Calu3 (cell line): ENCODE measurements around the gene NME8. TPM values are rescaled to one million over a fixed set of nuclear protein-coding genes. Genes with fewer than 3 reads are reported as not detected.

ENCODE experiments used
- BruUV-seq: library from RNA; stranded (reverse); fragments of 400-500 nt; replicated peaks from 2 replicates; lab custom pipeline; 2021; lab: Mats Ljungman, UMichigan
- CTCF ChIA-PET: fragments of 300-600 bp; sonication (Branson Sonifier 250); formaldehyde crosslinking; loops from one replicate; lab custom pipeline; 2022; ENCODE audit warnings: antibody characterized with exemption; lab: Charles Lee
- DNase-seq: peaks from one replicate; pipeline ENCODE4 v3.0.0; 2022
- H3K27ac Mint-ChIP-seq: one replicate; pipeline ENCODE4 v1.8.0; 2022; ENCODE audit warnings: mixed read lengths; ENCODE audit not compliant: unreplicated experiment
- H3K27me3 Mint-ChIP-seq: one replicate; pipeline ENCODE4 v1.8.0; 2022; ENCODE audit warnings: mixed read lengths; ENCODE audit not compliant: unreplicated experiment
- H3K36me3 Mint-ChIP-seq: one replicate; pipeline ENCODE4 v1.8.0; 2022; ENCODE audit warnings: mild to moderate bottlenecking, moderate library complexity, mixed read lengths; ENCODE audit not compliant: insufficient read depth, unreplicated experiment
- H3K4me1 Mint-ChIP-seq: one replicate; pipeline ENCODE4 v1.8.0; 2022; ENCODE audit warnings: mild to moderate bottlenecking, low read depth, mixed read lengths; ENCODE audit not compliant: unreplicated experiment
- H3K4me3 Mint-ChIP-seq: one replicate; pipeline ENCODE4 v1.8.0; 2022; ENCODE audit warnings: mild to moderate bottlenecking, low read depth, moderate library complexity, mixed read lengths; ENCODE audit not compliant: unreplicated experiment
- H3K9me3 Mint-ChIP-seq: one replicate; pipeline ENCODE4 v1.8.0; 2022; ENCODE audit warnings: low read depth, mixed read lengths; ENCODE audit not compliant: unreplicated experiment
- CTCF ChIP-seq: fragments of 200-600 bp; IDR thresholded peaks from one replicate; pipeline ENCODE4 v1.8.0; 2022; ENCODE audit warnings: antibody characterized with exemption; ENCODE audit not compliant: unreplicated experiment
- intact Hi-C: fragments of 100-400 bp; cut with micrococcal nuclease; formaldehyde crosslinking; loops from one replicate; pipeline ENCODE4 v1.10.0; 2022; ENCODE audit not compliant: unreplicated experiment
- total RNA-seq: library from RNA; stranded (reverse); gene quantifications from 2 replicates; pipeline ENCODE4 v1.2.3, GENCODE V29; 2022

NME8 gene
- total RNA-seq, 1 experiment from 2014 or later, result not detected

GRCh38 chr7:37908221-37908788 is 59.9 kb downstream of the NME8 start:
- H3K27me3 Mint-ChIP-seq, result no peaks in the 10 kb centered on the region
- no TSS peak for BruUV-seq
- no peak for TF ChIP-seq CTCF
- H3K36me3 Mint-ChIP-seq, result no peaks in the 10 kb centered on the region
- no peaks in the 10 kb centered on the region for H3K9me3 Mint-ChIP-seq
- no peak overlapping the region for H3K4me3 Mint-ChIP-seq
- intact Hi-C loops, result no loop called here
- H3K4me1 Mint-ChIP-seq, result no peaks in the 10 kb centered on the region
- no peak for DNase-seq
- H3K27ac Mint-ChIP-seq, result no peak overlapping the region
- CTCF ChIA-PET, result interaction anchor here (0.8 to 1.3 kb wide), 2 partner anchors 8 to 269 kb away, joined by 3 to 4 read pairs; partner anchors contain the start of gene STARD3NL

GRCh38 chr7:37912756-37913155 is 64.4 kb downstream of the NME8 start:
- intact Hi-C loops, result no loop called here
- TF ChIP-seq CTCF, result no peak
- Mint-ChIP-seq H3K4me1 (peaks cover 19% of the 10 kb centered on the region), H3K27me3 (peaks cover 14% of the 10 kb centered on the region), H3K27ac (no peak overlapping the region), H3K4me3 (no peak overlapping the region), H3K9me3 (no peaks in the 10 kb centered on the region), H3K36me3 (peaks cover 20% of the 10 kb centered on the region)
- no TSS peak for BruUV-seq
- CTCF ChIA-PET, result no interaction called here
- no peak for DNase-seq

- BruUV-seq, result no TSS peak
- no peaks in the 10 kb centered on the region for H3K9me3 Mint-ChIP-seq
- H3K27me3 Mint-ChIP-seq, result peaks cover 29% of the 10 kb centered on the region
- H3K4me1 Mint-ChIP-seq, result peaks cover 28% of the 10 kb centered on the region
- intact Hi-C loops, result loop anchor here (5.0 kb wide), 2 partner anchors 157 to 307 kb away; no protein-coding TSS in a partner anchor
- H3K4me3 Mint-ChIP-seq, result peak overlapping the region; percentile 78
- H3K27ac Mint-ChIP-seq, result no peak overlapping the region
- CTCF ChIA-PET, result no interaction called here
- no peak for DNase-seq
- no peak for TF ChIP-seq CTCF
- peaks cover 23% of the 10 kb centered on the region for H3K36me3 Mint-ChIP-seq
Measured at GRCh38 chr7:37915438-37915837, 67.0 kb downstream of the NME8 start.

- peaks cover 30% of the 10 kb centered on the region for H3K36me3 Mint-ChIP-seq
- peak; percentile 44 for DNase-seq
- no peak overlapping the region for H3K27ac Mint-ChIP-seq
- CTCF ChIA-PET, result interaction anchor here (0.8 to 3.1 kb wide), 14 partner anchors 8 to 311 kb away, joined by 3 to 21 read pairs (median 4); partner anchors contain the start of gene STARD3NL
- no peak for TF ChIP-seq CTCF
- intact Hi-C loops, result loop anchor here (5.0 kb wide), 2 partner anchors 156 to 306 kb away; no protein-coding TSS in a partner anchor
- H3K4me1 Mint-ChIP-seq, result peaks cover 31% of the 10 kb centered on the region
- H3K27me3 Mint-ChIP-seq, result peaks cover 29% of the 10 kb centered on the region
- H3K9me3 Mint-ChIP-seq, result no peaks in the 10 kb centered on the region
- peak overlapping the region; percentile 78 for H3K4me3 Mint-ChIP-seq
- BruUV-seq, result no TSS peak
Measured at GRCh38 chr7:37916017-37916672, 67.7 kb downstream of the NME8 start.
